Neural progenitor cell (in vitro differentiated cells): ENCODE measurements around the gene CELSR2. TPM values are rescaled to one million over a fixed set of nuclear protein-coding genes. Genes with fewer than 3 reads are reported as not detected.
A peak's percentile ranks its signal among the peaks of the same experiment; 100 is the strongest.

Experiments
- DNase-seq: peaks from one replicate; pipeline ENCODE4 v3.0.0-alpha.2; 2016; ENCODE audit warnings: low spot score
- H2AFZ ChIP-seq: fragments of 200-600 bp; sonication (generic); replicated peaks from 2 replicates; pipeline ENCODE4 v1.6.1; 2016; ENCODE audit warnings: antibody characterized with exemption
- H3F3A ChIP-seq: fragments of 200-600 bp; sonication (generic); 2 replicates; pipeline ENCODE4 v1.6.1; 2016; ENCODE audit warnings: antibody characterized with exemption, low read depth
- H3K27ac ChIP-seq: fragments of 200-600 bp; sonication (generic); 2 replicates; pipeline ENCODE4 v1.5.1; 2016; ENCODE audit warnings: mild to moderate bottlenecking
- H3K27me3 ChIP-seq: fragments of 200-600 bp; sonication (generic); 2 replicates; pipeline ENCODE4 v1.6.1; 2016; ENCODE audit warnings: mild to moderate bottlenecking, moderate library complexity
- H3K36me3 ChIP-seq: fragments of 200-600 bp; sonication (generic); 2 replicates; pipeline ENCODE4 v1.5.1; 2016
- H3K4me1 ChIP-seq: fragments of 200-600 bp; sonication (generic); 2 replicates; pipeline ENCODE4 v1.6.1; 2016; ENCODE audit warnings: mixed run types
- H3K4me2 ChIP-seq: fragments of 200-600 bp; sonication (generic); 2 replicates; pipeline ENCODE4 v1.6.1; 2016
- H3K4me3 ChIP-seq: fragments of 200-600 bp; sonication (generic); 2 replicates; pipeline ENCODE4 v1.5.1; 2016
- H3K79me2 ChIP-seq: fragments of 200-600 bp; sonication (generic); 2 replicates; pipeline ENCODE4 v1.6.1; 2016; ENCODE audit warnings: low read depth
- H3K9ac ChIP-seq: fragments of 200-600 bp; sonication (generic); 2 replicates; pipeline ENCODE4 v1.6.1; 2016
- H3K9me3 ChIP-seq: fragments of 200-600 bp; sonication (generic); 2 replicates; pipeline ENCODE4 v1.5.1; 2016; ENCODE audit warnings: low read depth
- H4K20me1 ChIP-seq: fragments of 200-600 bp; sonication (generic); 2 replicates; pipeline ENCODE4 v1.6.1; 2016; ENCODE audit warnings: low read depth
- H3K27ac Mint-ChIP-seq: 3 replicates; pipeline ENCODE4 v1.8.0; 2021; ENCODE audit warnings: mixed read lengths
- H3K27me3 Mint-ChIP-seq: 2 replicates; pipeline ENCODE4 v1.8.0; 2022; ENCODE audit warnings: low read depth, mild to moderate bottlenecking, inconsistent platforms, moderate library complexity, mixed read lengths; ENCODE audit not compliant: insufficient read depth
- H3K36me3 Mint-ChIP-seq: 3 replicates; pipeline ENCODE4 v1.8.0; 2021; ENCODE audit warnings: mixed read lengths
- H3K4me1 Mint-ChIP-seq: 3 replicates; pipeline ENCODE4 v1.8.0; 2021; ENCODE audit warnings: mixed read lengths
- H3K4me3 Mint-ChIP-seq: 3 replicates; pipeline ENCODE4 v1.8.0; 2021; ENCODE audit warnings: mild to moderate bottlenecking, moderate library complexity, mixed read lengths
- H3K9me3 Mint-ChIP-seq: 3 replicates; pipeline ENCODE4 v1.8.0; 2020; ENCODE audit warnings: mixed read lengths
- EZH2 ChIP-seq: fragments of 200-600 bp; sonication (generic); IDR thresholded peaks from 2 replicates; pipeline ENCODE4 v1.6.1; 2017; ENCODE audit warnings: antibody characterized with exemption, mild to moderate bottlenecking, moderate library complexity
- EZH2phosphoT487 ChIP-seq: fragments of 200-600 bp; sonication (generic); IDR thresholded peaks from 2 replicates; pipeline ENCODE4 v1.6.1; 2017; ENCODE audit warnings: antibody characterized with exemption
- total RNA-seq: library from RNA; depleted of rRNA; stranded (reverse); fragments of >200 nt; gene quantifications from 2 replicates; pipeline ENCODE4 v1.2.3, GENCODE V29; 2015; ENCODE audit warnings: low replicate concordance
- TF ChIP-seq, protein P1 (sequence below): fragments of 200-600 bp; sonication (generic); IDR thresholded peaks from 2 replicates; pipeline ENCODE4 v1.5.1; 2017; ENCODE audit warnings: antibody characterized with exemption, mild to moderate bottlenecking

Gene CELSR2
- total RNA-seq, 1 donor from 2014 or later, result 11.1 TPM

DNA sequence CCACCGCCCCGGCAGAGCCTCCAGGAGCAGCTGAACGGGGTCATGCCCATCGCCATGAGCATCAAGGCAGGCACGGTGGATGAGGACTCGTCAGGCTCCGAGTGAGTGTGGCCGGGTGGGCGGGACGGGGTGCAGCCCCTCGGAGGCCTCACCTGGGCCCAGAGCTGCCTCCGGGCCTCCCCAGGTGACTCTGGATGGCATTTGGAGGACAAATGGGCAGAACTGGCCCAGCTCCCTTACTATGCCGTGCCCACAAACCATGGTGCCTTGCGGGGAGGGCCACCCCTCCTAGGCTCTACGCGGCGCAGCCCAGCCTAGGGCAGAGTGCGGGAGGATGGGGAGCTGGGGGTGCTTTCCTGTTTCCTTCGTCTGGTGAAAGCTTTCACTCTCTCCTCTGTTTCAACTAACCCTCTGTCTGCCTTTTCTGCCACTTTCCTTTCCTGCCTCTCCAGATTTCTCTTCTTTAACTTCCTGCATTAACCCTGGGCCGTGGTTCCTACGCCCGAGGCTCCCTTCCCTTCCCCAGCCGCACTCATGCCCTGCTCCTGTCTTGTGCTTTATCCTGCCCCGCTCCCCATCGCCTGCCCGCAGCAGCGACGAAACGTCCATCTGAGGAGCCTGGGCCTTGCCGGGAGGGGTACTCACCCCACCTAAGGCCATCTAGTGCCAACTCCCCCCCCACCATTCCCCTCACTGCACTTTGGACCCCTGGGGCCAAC, 24.4 kb downstream of the CELSR2 start:
- H3K4me3 ChIP-seq, result no peak overlapping the region
- no peak overlapping the region for H3K4me2 ChIP-seq
- no peaks in the 10 kb centered on the region for H3K27me3 ChIP-seq
- no peaks in the 10 kb centered on the region for H4K20me1 ChIP-seq
- H3K9me3 ChIP-seq, result no peaks in the 10 kb centered on the region
- TF ChIP-seq EZH2phosphoT487, result no peak
- no peak for TF ChIP-seq EZH2
- TF ChIP-seq, protein P1, sequence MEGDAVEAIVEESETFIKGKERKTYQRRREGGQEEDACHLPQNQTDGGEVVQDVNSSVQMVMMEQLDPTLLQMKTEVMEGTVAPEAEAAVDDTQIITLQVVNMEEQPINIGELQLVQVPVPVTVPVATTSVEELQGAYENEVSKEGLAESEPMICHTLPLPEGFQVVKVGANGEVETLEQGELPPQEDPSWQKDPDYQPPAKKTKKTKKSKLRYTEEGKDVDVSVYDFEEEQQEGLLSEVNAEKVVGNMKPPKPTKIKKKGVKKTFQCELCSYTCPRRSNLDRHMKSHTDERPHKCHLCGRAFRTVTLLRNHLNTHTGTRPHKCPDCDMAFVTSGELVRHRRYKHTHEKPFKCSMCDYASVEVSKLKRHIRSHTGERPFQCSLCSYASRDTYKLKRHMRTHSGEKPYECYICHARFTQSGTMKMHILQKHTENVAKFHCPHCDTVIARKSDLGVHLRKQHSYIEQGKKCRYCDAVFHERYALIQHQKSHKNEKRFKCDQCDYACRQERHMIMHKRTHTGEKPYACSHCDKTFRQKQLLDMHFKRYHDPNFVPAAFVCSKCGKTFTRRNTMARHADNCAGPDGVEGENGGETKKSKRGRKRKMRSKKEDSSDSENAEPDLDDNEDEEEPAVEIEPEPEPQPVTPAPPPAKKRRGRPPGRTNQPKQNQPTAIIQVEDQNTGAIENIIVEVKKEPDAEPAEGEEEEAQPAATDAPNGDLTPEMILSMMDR, result no peak
- Mint-ChIP-seq H3K4me1 (peaks cover 22% of the 10 kb centered on the region), H3K27ac (peak overlapping the region; percentile 57), H3K27me3 (peaks cover 3% of the 10 kb centered on the region), H3K4me3 (no peak overlapping the region), H3K9me3 (no peaks in the 10 kb centered on the region), H3K36me3 (peaks cover 20% of the 10 kb centered on the region)
- H3K79me2 ChIP-seq, result no peaks in the 10 kb centered on the region
- DNase-seq, result no peak
- H3K36me3 ChIP-seq, result no peaks in the 10 kb centered on the region
- H3F3A ChIP-seq, result peaks cover 21% of the 10 kb centered on the region
- no peak overlapping the region for H2AFZ ChIP-seq
- no peak overlapping the region for H3K27ac ChIP-seq
- no peaks in the 10 kb centered on the region for H3K4me1 ChIP-seq
- peak overlapping the region; percentile 27 for H3K9ac ChIP-seq

DNA sequence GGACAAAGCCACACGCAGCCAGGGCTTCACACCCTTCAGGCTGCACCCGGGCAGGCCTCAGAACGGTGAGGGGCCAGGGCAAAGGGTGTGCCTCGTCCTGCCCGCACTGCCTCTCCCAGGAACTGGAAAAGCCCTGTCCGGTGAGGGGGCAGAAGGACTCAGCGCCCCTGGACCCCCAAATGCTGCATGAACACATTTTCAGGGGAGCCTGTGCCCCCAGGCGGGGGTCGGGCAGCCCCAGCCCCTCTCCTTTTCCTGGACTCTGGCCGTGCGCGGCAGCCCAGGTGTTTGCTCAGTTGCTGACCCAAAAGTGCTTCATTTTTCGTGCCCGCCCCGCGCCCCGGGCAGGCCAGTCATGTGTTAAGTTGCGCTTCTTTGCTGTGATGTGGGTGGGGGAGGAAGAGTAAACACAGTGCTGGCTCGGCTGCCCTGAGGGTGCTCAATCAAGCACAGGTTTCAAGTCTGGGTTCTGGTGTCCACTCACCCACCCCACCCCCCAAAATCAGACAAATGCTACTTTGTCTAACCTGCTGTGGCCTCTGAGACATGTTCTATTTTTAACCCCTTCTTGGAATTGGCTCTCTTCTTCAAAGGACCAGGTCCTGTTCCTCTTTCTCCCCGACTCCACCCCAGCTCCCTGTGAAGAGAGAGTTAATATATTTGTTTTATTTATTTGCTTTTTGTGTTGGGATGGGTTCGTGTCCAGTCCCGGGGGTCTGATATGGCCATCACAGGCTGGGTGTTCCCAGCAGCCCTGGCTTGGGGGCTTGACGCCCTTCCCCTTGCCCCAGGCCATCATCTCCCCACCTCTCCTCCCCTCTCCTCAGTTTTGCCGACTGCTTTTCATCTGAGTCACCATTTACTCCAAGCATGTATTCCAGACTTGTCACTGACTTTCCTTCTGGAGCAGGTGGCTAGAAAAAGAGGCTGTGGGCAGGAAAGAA, 25.5 kb downstream of the CELSR2 start:
- Mint-ChIP-seq H3K4me3 (no peak overlapping the region), H3K36me3 (peaks cover 23% of the 10 kb centered on the region), H3K4me1 (peaks cover 22% of the 10 kb centered on the region), H3K9me3 (no peaks in the 10 kb centered on the region), H3K27me3 (no peaks in the 10 kb centered on the region), H3K27ac (peak overlapping the region; percentile 78)
- DNase-seq, result no peak
- peaks cover 1% of the 10 kb centered on the region for H3K79me2 ChIP-seq
- no peaks in the 10 kb centered on the region for H3K9me3 ChIP-seq
- H3K9ac ChIP-seq, result peak overlapping the region; percentile 27
- no peak overlapping the region for H2AFZ ChIP-seq
- no peaks in the 10 kb centered on the region for H3K4me1 ChIP-seq
- H3K4me2 ChIP-seq, result no peak overlapping the region
- H3K27me3 ChIP-seq, result no peaks in the 10 kb centered on the region
- H4K20me1 ChIP-seq, result no peaks in the 10 kb centered on the region
- H3K36me3 ChIP-seq, result no peaks in the 10 kb centered on the region
- no peak overlapping the region for H3K27ac ChIP-seq
- H3F3A ChIP-seq, result peaks cover 22% of the 10 kb centered on the region
- no peak overlapping the region for H3K4me3 ChIP-seq
- no peak for TF ChIP-seq EZH2
- TF ChIP-seq, protein P1, result no peak
- no peak for TF ChIP-seq EZH2phosphoT487

DNA sequence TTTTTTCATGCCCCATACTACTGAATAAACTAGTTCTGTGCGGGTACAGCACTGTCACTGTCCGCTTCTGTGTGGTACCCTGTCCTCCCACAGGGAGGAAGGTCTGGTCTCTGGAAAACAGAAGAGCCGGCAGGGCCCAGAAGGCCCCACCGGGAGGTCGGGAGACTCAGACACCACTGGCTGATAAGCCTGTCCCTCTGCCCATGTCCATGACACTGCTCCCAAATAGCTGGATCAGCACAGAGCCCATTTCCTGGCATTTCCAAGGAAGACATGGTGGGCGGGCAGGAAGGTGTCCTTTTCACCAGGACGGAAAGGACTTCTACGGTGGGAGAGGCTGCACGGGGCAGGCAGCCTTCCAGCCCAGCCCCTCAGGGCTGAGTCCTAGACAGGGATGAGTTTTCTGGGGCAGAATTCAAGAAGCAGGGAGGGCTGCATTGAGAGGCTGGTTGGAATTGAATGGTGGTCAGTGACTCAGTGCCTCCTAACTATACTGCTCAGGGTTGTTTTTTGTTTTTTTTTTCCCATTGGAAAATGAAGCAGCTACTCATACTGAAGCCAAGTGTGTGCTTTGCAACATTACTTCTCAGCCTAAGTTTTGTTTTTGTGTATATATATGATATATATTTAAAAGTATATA, 26.5 kb downstream of the CELSR2 start:
- H3K27ac Mint-ChIP-seq, result peak overlapping the region; percentile 63
- Histone ChIP-seq H3K27ac (no peak overlapping the region), H4K20me1 (no peaks in the 10 kb centered on the region), H3K4me1 (no peaks in the 10 kb centered on the region), H2AFZ (no peak overlapping the region), H3K4me2 (no peak overlapping the region), H3K9ac (no peak overlapping the region), H3K79me2 (peaks cover 7% of the 10 kb centered on the region), H3K9me3 (no peaks in the 10 kb centered on the region), H3K4me3 (no peak overlapping the region), H3K27me3 (no peaks in the 10 kb centered on the region), H3F3A (peaks cover 26% of the 10 kb centered on the region), H3K36me3 (no peaks in the 10 kb centered on the region)
- H3K9me3 Mint-ChIP-seq, result no peaks in the 10 kb centered on the region
- H3K27me3 Mint-ChIP-seq, result no peaks in the 10 kb centered on the region
- no peak for DNase-seq
- TF ChIP-seq EZH2, result no peak
- TF ChIP-seq, protein P1, result no peak
- peaks cover 26% of the 10 kb centered on the region for H3K4me1 Mint-ChIP-seq
- H3K36me3 Mint-ChIP-seq, result peaks cover 17% of the 10 kb centered on the region
- H3K4me3 Mint-ChIP-seq, result no peak overlapping the region
